Prostate gland (tissue), 2 donors: ENCODE results near the gene TEAD2.

Source experiments
- CTCF ChIP-seq, 4 experiments: fragments of 200-600 bp in 2 of 4; fragments of 450-650 bp in 2 of 4; sonication (generic) in 2 of 4; IDR thresholded peaks; 1 replicate in 3 of 4; 2 replicates in 1 of 4; pipeline ENCODE4 v1.5.1; 2016 to 2019; ENCODE audit warnings: antibody characterized with exemption in 4 of 4, mild to moderate bottlenecking in 2 of 4, moderate library complexity in 2 of 4
- POLR2A ChIP-seq: fragments of 450-650 bp; IDR thresholded peaks from one replicate; pipeline ENCODE4 v1.6.1; 2016; ENCODE audit warnings: antibody characterized with exemption, mild to moderate bottlenecking
- POLR2AphosphoS5 ChIP-seq: sonication (generic); formaldehyde crosslinking; IDR thresholded peaks from one replicate; pipeline ENCODE4 v1.6.1; 2017; ENCODE audit warnings: antibody characterized with exemption

GRCh38 chr19:49409441-49410029 lies 47.3 kb upstream of the TEAD2 start:
- TF ChIP-seq CTCF (IDR thresholded peaks at IDR 0.05) (no peak), POLR2A (no peak), POLR2AphosphoS5 (no peak)
